Suprapubic skin (tissue), 4 donors: Measurements from ENCODE around the gene ATP6V0B. TPM values are rescaled to one million over a fixed set of nuclear protein-coding genes. Genes with fewer than 3 reads are reported as not detected.

Experiments
- DNase-seq, 2 donors: peaks; one replicate each; pipeline ENCODE4 v3.0.0-alpha.2; 2019; ENCODE audit warnings: low spot score in 2 of 2
- H3K27ac ChIP-seq: fragments of 200-600 bp; sonication (generic); one replicate; pipeline ENCODE4 v1.5.1; 2019
- H3K27me3 ChIP-seq: fragments of 200-600 bp; sonication (generic); one replicate; pipeline ENCODE4 v1.5.1; 2019
- H3K36me3 ChIP-seq: fragments of 200-600 bp; sonication (generic); one replicate; pipeline ENCODE4 v1.5.1; 2019
- H3K4me1 ChIP-seq: fragments of 200-600 bp; sonication (generic); one replicate; pipeline ENCODE4 v1.5.1; 2019
- H3K4me3 ChIP-seq: fragments of 200-600 bp; sonication (generic); one replicate; pipeline ENCODE4 v1.5.1; 2019; ENCODE audit warnings: mild to moderate bottlenecking
- H3K9me3 ChIP-seq: fragments of 200-600 bp; sonication (generic); one replicate; pipeline ENCODE4 v1.5.1; 2019
- EP300 ChIP-seq: sonication (generic); formaldehyde crosslinking; IDR thresholded peaks from one replicate; pipeline ENCODE4 v1.6.1; 2017; ENCODE audit warnings: antibody characterized with exemption
- POLR2A ChIP-seq, 2 donors: fragments of 450-650 bp; IDR thresholded peaks; one replicate each; pipeline ENCODE4 v1.6.1; 2017; ENCODE audit warnings: antibody characterized with exemption in 2 of 2, mild to moderate bottlenecking in 2 of 2, moderate library complexity in 2 of 2
- POLR2AphosphoS5 ChIP-seq, 3 donors: sonication (generic); formaldehyde crosslinking; IDR thresholded peaks; one replicate each; pipeline ENCODE4 v1.6.1; 2017; ENCODE audit warnings: antibody characterized with exemption in 3 of 3
- WGBS: methylation state at CpG from one replicate; pipeline ENCODE4 v1.1.5; 2018; 5-methylcytosine and 5-hydroxymethylcytosine counted together
- total RNA-seq, 4 donors: library from RNA; depleted of rRNA; stranded (reverse); fragments of >200 nt; gene quantifications; one replicate each; pipeline ENCODE4 v1.1.0, GENCODE V29; 2016
- TF ChIP-seq, protein P1 (sequence below), 2 donors: fragments of 200-600 bp in 1 of 2; fragments of 450-650 bp in 1 of 2; sonication (generic) in 1 of 2; IDR thresholded peaks; one replicate each; pipeline ENCODE4 v1.5.1; 2016 to 2019; ENCODE audit warnings: antibody characterized with exemption in 2 of 2, mild to moderate bottlenecking in 1 of 2, moderate library complexity in 1 of 2

The ATP6V0B gene
- total RNA-seq, 4 donors from 2014 or later: 95.2 to 193 (median 150) TPM

- H3K9me3 ChIP-seq: no peaks in the 10 kb centered on the region
- no peaks in the 10 kb centered on the region for H3K27me3 ChIP-seq
- DNase-seq: no peak
- peaks cover 31% of the 10 kb centered on the region for H3K4me1 ChIP-seq
- no peak overlapping the region for H3K4me3 ChIP-seq
- H3K27ac ChIP-seq: no peak overlapping the region
- WGBS: 82% methylated on average over 15 of the region's 15 CpGs
- TF ChIP-seq EP300 (no peak), POLR2AphosphoS5 (IDR thresholded peaks at IDR 0.05) (no peak), POLR2A (IDR thresholded peaks at IDR 0.05) (no peak)
- TF ChIP-seq, protein P1, sequence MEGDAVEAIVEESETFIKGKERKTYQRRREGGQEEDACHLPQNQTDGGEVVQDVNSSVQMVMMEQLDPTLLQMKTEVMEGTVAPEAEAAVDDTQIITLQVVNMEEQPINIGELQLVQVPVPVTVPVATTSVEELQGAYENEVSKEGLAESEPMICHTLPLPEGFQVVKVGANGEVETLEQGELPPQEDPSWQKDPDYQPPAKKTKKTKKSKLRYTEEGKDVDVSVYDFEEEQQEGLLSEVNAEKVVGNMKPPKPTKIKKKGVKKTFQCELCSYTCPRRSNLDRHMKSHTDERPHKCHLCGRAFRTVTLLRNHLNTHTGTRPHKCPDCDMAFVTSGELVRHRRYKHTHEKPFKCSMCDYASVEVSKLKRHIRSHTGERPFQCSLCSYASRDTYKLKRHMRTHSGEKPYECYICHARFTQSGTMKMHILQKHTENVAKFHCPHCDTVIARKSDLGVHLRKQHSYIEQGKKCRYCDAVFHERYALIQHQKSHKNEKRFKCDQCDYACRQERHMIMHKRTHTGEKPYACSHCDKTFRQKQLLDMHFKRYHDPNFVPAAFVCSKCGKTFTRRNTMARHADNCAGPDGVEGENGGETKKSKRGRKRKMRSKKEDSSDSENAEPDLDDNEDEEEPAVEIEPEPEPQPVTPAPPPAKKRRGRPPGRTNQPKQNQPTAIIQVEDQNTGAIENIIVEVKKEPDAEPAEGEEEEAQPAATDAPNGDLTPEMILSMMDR (IDR thresholded peaks at IDR 0.05): no peak
- H3K36me3 ChIP-seq: peaks cover 23% of the 10 kb centered on the region
These were observed 8.0 kb downstream of the ATP6V0B start for GRCh38 chr1:43982808-43983207.

- DNase-seq: no peak
- H3K36me3 ChIP-seq: peaks cover 22% of the 10 kb centered on the region
- TF ChIP-seq POLR2AphosphoS5 (IDR thresholded peaks at IDR 0.05): no peak
- no peak for TF ChIP-seq POLR2A (IDR thresholded peaks at IDR 0.05)
- no peak for TF ChIP-seq EP300
- TF ChIP-seq, protein P1 (IDR thresholded peaks at IDR 0.05): no peak
These were observed 8.6 kb downstream of the ATP6V0B start for GRCh38 chr1:43983253-43983899.

DNA sequence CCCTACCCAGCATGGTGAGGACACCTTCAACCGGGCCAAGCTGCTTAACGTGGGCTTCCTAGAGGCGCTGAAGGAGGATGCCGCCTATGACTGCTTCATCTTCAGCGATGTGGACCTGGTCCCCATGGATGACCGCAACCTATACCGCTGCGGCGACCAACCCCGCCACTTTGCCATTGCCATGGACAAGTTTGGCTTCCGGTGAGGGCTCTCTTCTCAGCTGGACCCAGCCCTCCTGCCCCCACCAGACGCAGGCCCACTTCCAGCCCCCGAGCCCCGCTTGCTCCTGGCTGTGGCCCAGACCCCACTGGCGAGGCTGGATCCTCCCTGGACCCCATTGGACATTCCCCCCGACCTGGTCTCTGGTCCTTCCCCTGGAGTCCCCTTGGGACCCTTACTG is 10.1 kb downstream of the ATP6V0B start:
- 90% methylated on average over 14 of the region's 16 CpGs for WGBS
- no peak overlapping the region for H3K27ac ChIP-seq
- no peak for TF ChIP-seq EP300
- TF ChIP-seq, protein P1 (IDR thresholded peaks at IDR 0.05): no peak
- no peak for TF ChIP-seq POLR2AphosphoS5 (IDR thresholded peaks at IDR 0.05)
- TF ChIP-seq POLR2A (IDR thresholded peaks at IDR 0.05): no peak
- H3K27me3 ChIP-seq: no peaks in the 10 kb centered on the region
- H3K9me3 ChIP-seq: no peaks in the 10 kb centered on the region
- H3K4me3 ChIP-seq: no peak overlapping the region
- H3K36me3 ChIP-seq: peaks cover 22% of the 10 kb centered on the region
- H3K4me1 ChIP-seq: peaks cover 18% of the 10 kb centered on the region
- DNase-seq: no peak

More at GRCh38 chr1:43983253-43983899, 8.6 kb downstream of the ATP6V0B start:
- 79% methylated on average over 12 of the region's 12 CpGs for WGBS
- no peak overlapping the region for H3K4me3 ChIP-seq
- no peaks in the 10 kb centered on the region for H3K27me3 ChIP-seq
- H3K4me1 ChIP-seq: peaks cover 29% of the 10 kb centered on the region
- no peak overlapping the region for H3K27ac ChIP-seq
- H3K9me3 ChIP-seq: no peaks in the 10 kb centered on the region

- DNase-seq: no peak
- Histone ChIP-seq H3K27ac (no peak overlapping the region), H3K36me3 (peaks cover 22% of the 10 kb centered on the region), H3K4me1 (peaks cover 12% of the 10 kb centered on the region), H3K9me3 (no peaks in the 10 kb centered on the region), H3K4me3 (no peak overlapping the region), H3K27me3 (no peaks in the 10 kb centered on the region)
- 75% methylated on average over 4 of the region's 4 CpGs for WGBS
- TF ChIP-seq EP300 (no peak), POLR2AphosphoS5 (IDR thresholded peaks at IDR 0.05) (no peak), POLR2A (IDR thresholded peaks at IDR 0.05) (no peak)
- TF ChIP-seq, protein P1 (IDR thresholded peaks at IDR 0.05): no peak
These were observed 11.3 kb downstream of the ATP6V0B start for GRCh38 chr1:43985984-43986595.

- H3K27me3 ChIP-seq: no peaks in the 10 kb centered on the region
- TF ChIP-seq POLR2AphosphoS5 (IDR thresholded peaks at IDR 0.05): no peak
- no peak for TF ChIP-seq EP300
- TF ChIP-seq, protein P1 (IDR thresholded peaks at IDR 0.05): no peak
- TF ChIP-seq POLR2A (IDR thresholded peaks at IDR 0.05): no peak
- peaks cover 10% of the 10 kb centered on the region for H3K4me1 ChIP-seq
- DNase-seq: no peak
- H3K36me3 ChIP-seq: peaks cover 22% of the 10 kb centered on the region
- H3K9me3 ChIP-seq: no peaks in the 10 kb centered on the region
- H3K27ac ChIP-seq: no peak overlapping the region
- no peak overlapping the region for H3K4me3 ChIP-seq
- WGBS: 75% methylated on average over 6 of the region's 6 CpGs
These were observed 12.0 kb downstream of the ATP6V0B start for GRCh38 chr1:43986712-43987111.
